Peyer's patch (tissue), 4 donors: ENCODE data around the gene HMGCL.
"Not testable (repeated sequence)": the region's sequence is repeated elsewhere in the genome, so short reads cannot be mapped to it uniquely, and the experiment has no call there.

ENCODE experiments used
- CTCF ChIP-seq, 6 experiments: fragments of 450-650 bp in 4 of 6; fragments of 200-600 bp in 2 of 6; sonication (generic) in 1 of 6; IDR thresholded peaks; one replicate each; pipeline ENCODE4 v1.5.1; 2017 to 2019; ENCODE audit warnings: antibody characterized with exemption in 6 of 6, mild to moderate bottlenecking in 3 of 6, moderate library complexity in 1 of 6
- POLR2A ChIP-seq, 2 donors: fragments of 450-650 bp; IDR thresholded peaks; one replicate each; pipeline ENCODE4 v1.5.1; 2017; ENCODE audit warnings: antibody characterized with exemption in 2 of 2, mild to moderate bottlenecking in 2 of 2, moderate library complexity in 2 of 2

- not testable (repeated sequence) for TF ChIP-seq CTCF, POLR2A (IDR thresholded peaks at IDR 0.05)
These were observed 1.4 kb upstream of the HMGCL start for GRCh38 chr1:23826590-23826989.
